GM12878 (cell line): ENCODE data around the gene KRTAP5-7. TPM values are rescaled to one million over a fixed set of nuclear protein-coding genes. Genes with fewer than 3 reads are reported as not detected.

ENCODE experiments used
- ATAC-seq: fragments of 200-7000 bp; cut with Tn5 transposase; 3 replicates; pipeline ENCODE4 v1.9.1; 2020; ENCODE audit warnings: mild to moderate bottlenecking, moderate library complexity
- BruUV-seq: library from RNA; stranded (reverse); fragments of 400-500 nt; replicated peaks from 2 replicates; lab custom pipeline; 2021; lab: Mats Ljungman, UMichigan
- CTCF ChIA-PET: fragments of 300-600 bp; sonication (Branson Sonifier 250); formaldehyde crosslinking; extraction: SDS; loops from one replicate; lab custom pipeline; 2021; ENCODE audit warnings: inconsistent platforms; lab: Yijun Ruan, JAX
- POLR2A ChIA-PET: fragments of 350-600 bp; formaldehyde crosslinking; extraction: SDS; loops from one replicate; lab custom pipeline; 2021; ENCODE audit warnings: inconsistent platforms; lab: Charles Lee
- RAD21 ChIA-PET: fragments of 300-600 bp; sonication (Branson Sonifier 250); formaldehyde crosslinking; loops from one replicate; lab custom pipeline; 2023; ENCODE audit warnings: antibody characterized with exemption; ENCODE audit not compliant: unreplicated experiment; lab: Charles Lee
- SMC1A ChIA-PET: fragments of 300-600 bp; sonication (Branson Sonifier 250); formaldehyde crosslinking; loops from one replicate; lab custom pipeline; 2023; ENCODE audit not compliant: unreplicated experiment, uncharacterized antibody; lab: Charles Lee
- DNase-seq: peaks from one replicate; pipeline ENCODE4 v3.0.0-alpha.2; 2011; ENCODE audit warnings: low read depth, low spot score
- FAIRE-seq: peaks from 3 replicates; lab custom pipeline; 2011; peaks lifted over from hg19 to GRCh38; lab: Jason Lieb, UNC
- H2AFZ ChIP-seq: 2 replicates; pipeline ENCODE4 v1.6.0; 2011; ENCODE audit warnings: low read depth, low read length, control low read depth; ENCODE audit not compliant: control insufficient read depth
- H3K27ac ChIP-seq: 2 replicates; pipeline ENCODE4 v1.5.1; 2011; ENCODE audit warnings: control low read depth; ENCODE audit not compliant: control insufficient read depth, insufficient read depth
- H3K27me3 ChIP-seq, 2 experiments: replicated peaks in 1 of 2; 2 replicates each; pipeline versions ENCODE4 v1.6.0 to v1.6.1; 2011; ENCODE audit warnings: low read length in 1 of 2; ENCODE audit not compliant: control insufficient read depth in 2 of 2, insufficient read depth in 2 of 2
- H3K36me3 ChIP-seq, 2 experiments: 2 replicates each; pipeline ENCODE4 v1.5.1; 2011; ENCODE audit warnings: low read length in 1 of 2; ENCODE audit not compliant: control insufficient read depth in 2 of 2, insufficient read depth in 2 of 2
- H3K4me1 ChIP-seq: 2 replicates; pipeline ENCODE4 v1.6.1; 2011; ENCODE audit warnings: mild to moderate bottlenecking, low read length, moderate library complexity, mixed read lengths; ENCODE audit not compliant: control insufficient read depth, insufficient read depth
- H3K4me2 ChIP-seq: 2 replicates; pipeline ENCODE4 v1.6.0; 2011; ENCODE audit warnings: control low read depth; ENCODE audit not compliant: control insufficient read depth, insufficient read depth
- H3K4me3 ChIP-seq: fragments of 200-600 bp; sonication (generic); 2 replicates; pipeline ENCODE4 v1.5.1; 2016
- H3K79me2 ChIP-seq: 2 replicates; pipeline ENCODE4 v1.6.0; 2011; ENCODE audit warnings: low read length; ENCODE audit not compliant: control insufficient read depth, insufficient read depth
- H3K9ac ChIP-seq: 2 replicates; pipeline ENCODE4 v1.8.0; 2011; ENCODE audit warnings: low read length, control low read depth, mixed read lengths; ENCODE audit not compliant: control insufficient read depth, insufficient read depth
- H3K9me3 ChIP-seq: replicated peaks from 3 replicates; pipeline ENCODE4 v1.5.1; 2011; ENCODE audit warnings: mild to moderate bottlenecking, low read length; ENCODE audit not compliant: control insufficient read depth, insufficient read depth
- H4K20me1 ChIP-seq: 2 replicates; pipeline ENCODE4 v1.6.0; 2011; ENCODE audit not compliant: control insufficient read depth, insufficient read depth
- CHD1 ChIP-seq: IDR thresholded peaks from 2 replicates; pipeline ENCODE4 v1.6.1; 2012; ENCODE audit warnings: low read depth, low read length, improper control_type of control experiment
- CUX1 ChIP-seq: IDR thresholded peaks from 2 replicates; pipeline ENCODE4 v1.6.1; 2012; ENCODE audit warnings: improper control_type of control experiment, low read depth, low read length; ENCODE audit not compliant: insufficient replicate concordance
- IKZF2 ChIP-seq, 2 experiments: fragments of 450-650 bp; IDR thresholded peaks; 2 replicates each; pipeline ENCODE4 v1.6.1; 2017; ENCODE audit warnings: mild to moderate bottlenecking in 2 of 2, moderate library complexity in 2 of 2
- MTA2 ChIP-seq: fragments of 450-650 bp; IDR thresholded peaks from 2 replicates; pipeline ENCODE4 v1.6.1; 2016; ENCODE audit warnings: low read depth, mild to moderate bottlenecking, moderate library complexity
- RAD21 ChIP-seq: IDR thresholded peaks from 2 replicates; pipeline ENCODE4 v1.6.1; 2011; ENCODE audit warnings: mild to moderate bottlenecking, low read depth, low read length, moderate library complexity; ENCODE audit not compliant: insufficient read depth
- RELB ChIP-seq: fragments of 450-650 bp; IDR thresholded peaks from 2 replicates; pipeline ENCODE4 v1.6.1; 2017; ENCODE audit warnings: low read depth, mild to moderate bottlenecking, moderate library complexity
- REST ChIP-seq: IDR thresholded peaks from 2 replicates; pipeline ENCODE4 v1.6.1; 2012; ENCODE audit warnings: mild to moderate bottlenecking, low read depth, low read length
- SPI1 ChIP-seq: IDR thresholded peaks from 2 replicates; pipeline ENCODE4 v1.6.1; 2011; ENCODE audit warnings: low read depth, mild to moderate bottlenecking, low read length, moderate library complexity, borderline replicate concordance; ENCODE audit not compliant: insufficient read depth
- SREBF2 ChIP-seq: IDR thresholded peaks from 2 replicates; pipeline ENCODE4 v1.6.1; 2012; ENCODE audit warnings: mild to moderate bottlenecking, low read length
- STAT1 ChIP-seq: fragments of 450-650 bp; conservative IDR thresholded peaks from 2 replicates; pipeline ENCODE4 v1.6.1; 2014; ENCODE audit warnings: antibody characterized with exemption, mild to moderate bottlenecking
- WRNIP1 ChIP-seq: IDR thresholded peaks from 2 replicates; pipeline ENCODE4 v1.6.1; 2011; ENCODE audit warnings: low read depth, low read length, improper control_type of control experiment, borderline replicate concordance
- ZNF24 ChIP-seq: fragments of 450-650 bp; IDR thresholded peaks from 2 replicates; pipeline ENCODE4 v1.6.1; 2017; ENCODE audit warnings: antibody characterized with exemption, mild to moderate bottlenecking
- WGBS: methylation state at CpG from one replicate; pipeline ENCODE4 v1.1.6; 2016; ENCODE audit warnings: low lambda C conversion rate; ENCODE audit not compliant: insufficient replicate concordance, insufficient coverage; ENCODE audit errors: missing lambda C conversion rate; 5-methylcytosine and 5-hydroxymethylcytosine counted together
- in situ Hi-C: fragments of 300-500 bp; cut with MboI; formaldehyde crosslinking; loops from 9 replicates; pipeline ENCODE4 v1.14.3; 2018; ENCODE audit warnings: mixed read lengths
- intact Hi-C: fragments of 100-400 bp; cut with micrococcal nuclease; formaldehyde crosslinking; loops from one replicate; pipeline ENCODE4 v1.14.2; 2022; ENCODE audit not compliant: unreplicated experiment
- polyA plus RNA-seq, 11 experiments: library from polyadenylated mRNA; depleted of rRNA in 4 of 11; unstranded in 6 of 11; stranded (reverse) in 5 of 11; fragments of >200 nt; fragmentation: Nextera tagmentation in 4 of 11; fragmentation: Illumina TruSeq in 1 of 11; extraction: Ambion mirVana in 4 of 11; extraction: Trizol in 1 of 11; gene quantifications; 1 replicate in 1 of 11; 2 replicates in 10 of 11; pipeline versions ENCODE4 v1.2.1 to v1.2.3, GENCODE V29; 2011 to 2016; ENCODE audit warnings: inconsistent platforms in 2 of 11, missing spikeins in 2 of 11, low read depth in 1 of 11
- total RNA-seq, 4 experiments: library from RNA; depleted of rRNA in 3 of 4; stranded (reverse); fragments of >200 nt in 3 of 4; fragmentation: Illumina TruSeq in 1 of 4; extraction: Trizol in 1 of 4; gene quantifications; 2 replicates each; pipeline versions ENCODE4 v1.2.1 to v1.2.3, GENCODE V29; 2013 to 2021

The KRTAP5-7 gene
- total and polyA plus RNA-seq, 10 of the 15 experiments (the other 5 are each of a cell fraction or from before 2014, with no cell fraction given), result 0.07 to 0.23 (median 0.19) TPM; not detected in 6

GRCh38 chr11:71554996-71555395 lies 27.9 kb downstream of the KRTAP5-7 start (continued):
- no peak for TF ChIP-seq RAD21
- TF ChIP-seq IKZF2 (IDR thresholded peaks at IDR 0.05), result no peak
- TF ChIP-seq MTA2, result no peak
- TF ChIP-seq RELB, result no peak
- TF ChIP-seq STAT1, result no peak

- intact Hi-C loops, result no loop called here
- Histone ChIP-seq H3K4me1 (peaks cover 5% of the 10 kb centered on the region), H3K27me3 (no peaks in the 10 kb centered on the region), H3K79me2 (no peaks in the 10 kb centered on the region), H3K9ac (no peak overlapping the region), H3K4me2 (no peak overlapping the region), H3K27ac (no peak overlapping the region), H3K4me3 (no peak overlapping the region), H3K9me3 (no peaks in the 10 kb centered on the region), H4K20me1 (no peaks in the 10 kb centered on the region), H2AFZ (no peak overlapping the region), H3K36me3 (no peaks in the 10 kb centered on the region)
- DNase-seq (no peak), ATAC-seq (no peak), FAIRE-seq (no peak)
- CTCF ChIA-PET, result no interaction called here
- RAD21 ChIA-PET, result no interaction called here
- in situ Hi-C loops, result no loop called here
- no TSS peak for BruUV-seq
- SMC1A ChIA-PET, result no interaction called here
- POLR2A ChIA-PET, result no interaction called here
- WGBS, result 60% methylated on average over 10 of the region's 11 CpGs
- TF ChIP-seq CUX1 (no peak), CHD1 (no peak), SREBF2 (no peak), SPI1 (no peak), REST (no peak), ZNF24 (no peak), WRNIP1 (no peak)
Observed at GRCh38 chr11:71555508-71555907, 28.4 kb downstream of the KRTAP5-7 start.
